Left ventricle myocardium inferior (tissue), 1 donor: ENCODE measurements around the gene CDHR2. TPM values are rescaled to one million over a fixed set of nuclear protein-coding genes. Genes with fewer than 3 reads are reported as not detected.
A peak's percentile ranks its signal among the peaks of the same experiment; 100 is the strongest.

Experiments used
- DNase-seq: peaks from one replicate; pipeline ENCODE4 v3.0.0-alpha.2; 2020
- H3K27ac ChIP-seq: fragments of 200-600 bp; replicated peaks from 2 replicates; pipeline ENCODE4 v1.8.0; 2021
- H3K27me3 ChIP-seq: fragments of 200-600 bp; 2 replicates; pipeline ENCODE4 v1.8.0; 2021; ENCODE audit warnings: low read depth
- H3K36me3 ChIP-seq: fragments of 200-600 bp; 2 replicates; pipeline ENCODE4 v1.8.0; 2021
- H3K4me1 ChIP-seq: fragments of 200-600 bp; 2 replicates; pipeline ENCODE4 v1.8.0; 2021
- H3K4me3 ChIP-seq: fragments of 200-600 bp; 2 replicates; pipeline ENCODE4 v1.8.0; 2021; ENCODE audit warnings: mild to moderate bottlenecking, moderate library complexity
- H3K9me3 ChIP-seq: fragments of 200-600 bp; replicated peaks from 2 replicates; pipeline ENCODE4 v1.8.0; 2021
- CTCF ChIP-seq: fragments of 200-600 bp; IDR thresholded peaks from 2 replicates; pipeline ENCODE4 v1.8.0; 2021; ENCODE audit warnings: antibody characterized with exemption, mild to moderate bottlenecking, borderline replicate concordance
- intact Hi-C: fragments of 100-400 bp; cut with micrococcal nuclease; formaldehyde crosslinking; loops from one replicate; pipeline ENCODE4 v1.11.0; 2022
- total RNA-seq: library from RNA; stranded (reverse); fragmentation: NEBNext Ultra II Directional; extraction: Animal tissue kit (Norgen Biotek cat#: 25700); gene quantifications from one replicate; pipeline ENCODE4 v1.2.1, GENCODE V29; 2021
- donor health status: DM: no; HTN: yes; CAD: no; lungs with severe emphysema.

Gene CDHR2
- total RNA-seq, 1 donor from 2014 or later = 0.33 TPM

- DNase-seq = no peak
- intact Hi-C loops = no loop called here
- peaks cover 44% of the 10 kb centered on the region for H3K27me3 ChIP-seq
- TF ChIP-seq CTCF = no peak
- no peaks in the 10 kb centered on the region for H3K9me3 ChIP-seq
- H3K36me3 ChIP-seq = no peaks in the 10 kb centered on the region
- H3K27ac ChIP-seq = no peak overlapping the region
- no peak overlapping the region for H3K4me3 ChIP-seq
- H3K4me1 ChIP-seq = peaks cover 10% of the 10 kb centered on the region
These were observed 87.3 kb downstream of the CDHR2 start for GRCh38 chr5:176636426-176636825.

DNA sequence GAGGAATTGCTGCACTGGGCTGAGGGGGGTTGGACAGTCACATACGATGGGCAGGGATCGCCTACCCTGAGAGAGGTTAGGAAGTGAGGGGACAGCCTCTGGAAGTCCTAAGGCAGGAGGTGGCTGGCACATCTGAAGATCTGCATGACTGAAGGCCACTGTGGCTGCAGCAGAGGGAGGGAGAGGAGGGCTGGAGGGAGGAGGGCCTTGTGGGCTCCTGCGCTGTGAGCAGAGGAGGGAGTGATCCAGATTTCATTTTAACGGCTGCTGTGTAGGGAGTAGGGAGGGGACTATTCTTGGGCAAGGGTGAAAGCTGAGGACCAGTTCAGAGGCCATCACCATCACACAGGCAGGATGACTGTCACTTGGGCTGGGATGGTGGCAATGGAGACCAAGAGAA is 88.4 kb downstream of the CDHR2 start:
- TF ChIP-seq CTCF = no peak
- peaks cover 33% of the 10 kb centered on the region for H3K27me3 ChIP-seq
- peaks cover 10% of the 10 kb centered on the region for H3K4me1 ChIP-seq
- no peak overlapping the region for H3K4me3 ChIP-seq
- intact Hi-C loops = no loop called here
- no peaks in the 10 kb centered on the region for H3K36me3 ChIP-seq
- H3K9me3 ChIP-seq = no peaks in the 10 kb centered on the region
- DNase-seq = no peak
- H3K27ac ChIP-seq = no peak overlapping the region

GRCh38 chr5:176638437-176638836 is 89.3 kb downstream of the CDHR2 start:
- intact Hi-C loops = no loop called here
- H3K4me3 ChIP-seq = no peak overlapping the region
- no peaks in the 10 kb centered on the region for H3K9me3 ChIP-seq
- no peaks in the 10 kb centered on the region for H3K36me3 ChIP-seq
- peaks cover 24% of the 10 kb centered on the region for H3K27me3 ChIP-seq
- H3K4me1 ChIP-seq = peaks cover 10% of the 10 kb centered on the region
- no peak overlapping the region for H3K27ac ChIP-seq
- TF ChIP-seq CTCF = no peak
- no peak for DNase-seq

DNA sequence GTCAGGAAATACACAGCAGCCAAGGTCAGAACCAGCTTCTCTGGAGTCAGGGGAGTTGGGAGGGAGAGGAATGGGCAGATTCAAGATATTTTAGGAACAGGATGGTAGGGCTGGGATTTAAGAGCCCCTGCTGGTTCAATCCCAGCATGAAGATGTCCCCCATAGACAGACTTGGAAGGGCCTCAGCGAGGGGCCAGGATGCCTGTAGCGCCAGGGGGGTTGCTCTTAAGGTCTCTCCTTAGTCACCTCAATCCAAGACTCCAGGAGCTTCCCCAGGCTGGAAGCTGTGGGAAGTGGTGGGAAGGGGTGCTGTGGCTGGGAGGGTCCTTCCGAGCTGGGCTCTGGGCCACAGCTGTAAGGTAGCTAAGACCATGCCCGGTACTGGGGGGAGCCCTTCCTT is 90.1 kb downstream of the CDHR2 start:
- Histone ChIP-seq H3K4me1 (peaks cover 10% of the 10 kb centered on the region), H3K9me3 (no peaks in the 10 kb centered on the region), H3K36me3 (no peaks in the 10 kb centered on the region), H3K4me3 (no peak overlapping the region), H3K27me3 (peaks cover 16% of the 10 kb centered on the region), H3K27ac (peak overlapping the region; percentile 44)
- intact Hi-C loops = no loop called here
- no peak for TF ChIP-seq CTCF
- no peak for DNase-seq

DNA sequence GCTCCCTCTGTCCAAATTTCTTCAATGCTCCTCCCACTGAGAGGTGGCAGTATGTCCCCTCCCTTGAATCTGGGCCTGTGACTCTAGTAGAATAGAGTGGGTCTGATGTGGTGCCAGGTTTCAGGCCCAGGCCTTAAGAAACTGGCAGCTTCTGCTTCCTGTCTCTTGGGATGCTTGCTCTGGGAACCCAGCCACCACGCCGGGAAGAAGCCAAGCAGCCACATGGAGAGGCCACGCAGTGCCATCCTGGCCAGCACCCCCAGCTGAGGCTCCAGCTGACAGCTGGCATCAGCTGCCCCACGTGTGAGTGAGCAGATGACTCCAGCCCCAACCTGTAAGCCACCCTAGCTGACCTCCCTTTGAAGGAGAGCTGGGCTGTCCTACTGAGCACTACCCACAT is 90.8 kb downstream of the CDHR2 start:
- no peaks in the 10 kb centered on the region for H3K36me3 ChIP-seq
- intact Hi-C loops = no loop called here

More for the DNA sequence above, 90.8 kb downstream of the CDHR2 start:
- H3K4me3 ChIP-seq = no peak overlapping the region
- peak; percentile 79 for DNase-seq
- H3K9me3 ChIP-seq = no peaks in the 10 kb centered on the region
- H3K4me1 ChIP-seq = peaks cover 10% of the 10 kb centered on the region
- no peak for TF ChIP-seq CTCF
- peaks cover 8% of the 10 kb centered on the region for H3K27me3 ChIP-seq
- peak overlapping the region; percentile 44 for H3K27ac ChIP-seq
